Suppressor macrophage treated with lipopolysaccharide for 4 hours (primary cell): ENCODE measurements around the gene CRB2.

Experiments
- DNase-seq: peaks from one replicate; pipeline ENCODE4 v3.0.0-alpha.2; 2020

CRB2 gene

DNA sequence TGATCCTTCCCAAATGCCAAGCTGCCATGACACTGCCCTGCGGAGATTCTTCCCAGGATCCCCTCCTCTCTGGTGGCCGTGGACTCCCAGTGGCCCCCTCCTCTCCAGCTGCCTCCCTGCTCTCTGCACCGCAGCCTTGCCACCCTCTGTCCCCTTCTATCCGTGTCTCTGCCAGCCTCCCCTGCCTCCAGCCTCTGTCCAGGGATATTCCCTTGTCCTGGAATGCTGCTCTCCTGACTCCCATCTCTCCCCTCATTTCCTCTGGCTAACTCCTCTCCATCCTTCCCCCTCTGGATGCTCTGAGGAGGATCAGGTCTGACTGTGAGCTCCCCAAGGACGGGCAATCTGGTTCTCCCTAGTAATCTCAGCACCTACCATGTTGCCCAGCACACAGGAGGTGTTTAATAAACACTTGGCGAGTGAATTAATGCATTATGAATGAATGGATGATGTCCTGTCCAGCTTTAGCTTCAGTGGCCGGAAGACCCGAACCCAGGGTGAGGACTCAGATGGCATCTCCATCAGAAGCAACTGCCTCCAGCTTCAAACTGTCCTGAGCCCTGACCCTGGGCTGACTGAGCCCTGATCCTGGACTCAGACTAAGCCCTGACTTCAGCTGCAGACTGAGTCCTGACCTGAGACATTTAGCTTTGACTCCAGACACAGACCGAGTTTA, 7.5 kb upstream of the CRB2 start:
- DNase-seq = no peak

DNA sequence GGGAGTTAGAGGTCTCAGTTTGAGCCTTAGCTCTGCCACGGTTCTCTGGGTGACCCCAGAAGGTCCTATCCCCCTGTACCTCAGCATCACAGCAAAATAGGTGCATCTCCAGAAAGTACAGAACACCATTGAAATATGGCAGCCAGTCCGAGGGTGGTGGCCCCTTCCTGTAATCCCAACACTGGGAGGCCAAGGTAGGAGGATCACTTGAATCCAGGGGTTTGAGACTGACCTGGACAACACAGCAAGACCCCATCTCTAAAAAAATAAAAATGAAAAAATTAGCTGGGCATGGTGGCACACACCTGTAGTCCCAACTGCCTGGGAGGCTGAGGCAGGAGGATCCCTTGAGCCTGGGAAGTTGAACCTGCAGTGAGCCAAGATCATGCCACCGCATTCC, 7.0 kb upstream of the CRB2 start:
- no peak for DNase-seq

GRCh38 chr9:123349691-123350480, 6.1 kb upstream of the CRB2 start:
- DNase-seq = peak; percentile 71

DNA sequence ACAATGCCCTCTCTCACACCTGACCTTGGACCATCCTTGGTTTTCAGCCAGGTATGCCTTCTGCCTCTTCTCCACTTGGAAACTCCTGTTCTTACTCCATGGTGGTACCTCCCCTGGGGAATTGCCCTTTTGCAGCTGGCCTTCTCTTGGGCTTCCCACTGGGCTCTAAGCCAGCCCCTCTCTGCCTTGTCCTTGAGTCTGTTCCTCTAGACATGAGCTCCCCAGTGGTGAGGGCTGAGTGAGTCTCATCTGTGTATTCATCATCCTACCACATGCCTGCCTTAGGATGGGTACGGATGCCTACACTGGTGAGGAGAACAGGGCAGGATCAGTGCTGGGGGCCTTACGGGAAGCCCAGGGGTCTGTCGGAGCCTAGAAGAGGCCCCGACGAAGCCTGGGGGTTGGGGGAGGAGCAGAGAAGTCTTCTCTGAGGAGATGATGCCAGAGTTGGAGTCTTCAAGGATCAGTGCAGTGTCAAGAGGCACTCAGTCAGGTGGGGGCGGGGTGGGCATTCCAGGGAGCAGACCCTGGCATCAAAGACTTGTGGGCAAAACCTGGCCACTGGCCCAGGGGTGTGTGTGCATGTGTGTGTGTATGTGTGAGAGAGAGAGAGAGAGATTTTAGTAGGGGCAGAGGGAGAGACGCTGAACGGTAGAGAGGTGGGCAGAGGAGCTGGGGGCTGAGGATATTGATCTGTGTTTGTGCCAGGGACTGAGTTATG, 5.2 kb upstream of the CRB2 start:
- DNase-seq = no peak

- DNase-seq = no peak
Observed at GRCh38 chr9:123353041-123353440, 3.0 kb upstream of the CRB2 start.

- peak; percentile 62 for DNase-seq
Observed at GRCh38 chr9:123353984-123354591, 1.9 kb upstream of the CRB2 start.

- no peak for DNase-seq
Observed at GRCh38 chr9:123354806-123355508, 1.0 kb upstream of the CRB2 start.

- DNase-seq = no peak
Observed at GRCh38 chr9:123356851-123357742, 1.1 kb downstream of the CRB2 start.

DNA sequence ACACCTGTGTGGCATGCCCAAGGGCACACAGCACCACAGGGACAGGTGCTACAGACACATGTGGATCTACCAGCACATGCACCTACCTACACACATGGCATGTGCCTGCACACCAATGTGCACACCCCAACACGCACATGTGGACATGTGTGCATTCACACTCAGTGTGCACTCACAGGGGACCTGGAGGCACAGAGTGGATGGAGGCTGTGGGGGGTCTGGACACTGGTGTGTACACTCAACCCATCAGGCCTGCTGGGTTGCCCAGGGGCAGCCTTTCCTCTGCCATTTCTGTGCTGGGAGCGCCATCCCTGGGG, 1.7 kb downstream of the CRB2 start:
- no peak for DNase-seq

DNA sequence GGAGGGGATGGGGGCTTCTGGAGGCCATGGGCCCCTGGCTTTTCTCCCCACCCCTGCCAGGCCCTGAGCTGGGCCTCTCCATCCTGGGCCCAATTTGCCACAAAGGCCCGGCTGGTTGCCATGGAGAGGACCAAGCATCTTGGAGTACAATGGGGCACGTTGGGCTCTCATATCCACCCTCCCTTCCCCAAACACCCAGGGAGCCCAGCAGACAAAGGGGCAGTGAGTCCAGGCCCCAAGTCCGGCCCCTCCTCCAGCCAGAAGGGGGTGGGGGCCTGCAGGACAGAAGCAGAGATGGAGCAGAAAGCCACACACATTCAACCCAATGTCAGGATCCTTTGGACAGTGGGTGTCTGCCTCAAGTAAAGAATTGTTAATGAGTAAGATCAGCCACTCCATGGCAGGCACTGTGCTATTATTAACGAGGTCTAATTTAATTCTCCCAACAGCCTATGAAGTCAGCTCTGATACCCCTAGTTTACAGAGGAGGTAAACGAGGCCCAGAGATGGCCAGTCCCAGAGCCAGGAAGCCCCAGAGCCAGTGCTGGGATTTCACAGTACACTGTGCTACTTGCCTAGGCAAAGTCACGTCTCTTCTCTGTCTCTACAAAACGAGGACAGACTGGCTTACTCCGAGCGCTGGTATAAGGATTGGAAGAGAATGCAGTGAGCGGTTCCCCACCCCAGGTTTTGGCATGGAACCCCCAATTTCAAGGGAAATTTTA, 2.3 kb downstream of the CRB2 start:
- no peak for DNase-seq

DNA sequence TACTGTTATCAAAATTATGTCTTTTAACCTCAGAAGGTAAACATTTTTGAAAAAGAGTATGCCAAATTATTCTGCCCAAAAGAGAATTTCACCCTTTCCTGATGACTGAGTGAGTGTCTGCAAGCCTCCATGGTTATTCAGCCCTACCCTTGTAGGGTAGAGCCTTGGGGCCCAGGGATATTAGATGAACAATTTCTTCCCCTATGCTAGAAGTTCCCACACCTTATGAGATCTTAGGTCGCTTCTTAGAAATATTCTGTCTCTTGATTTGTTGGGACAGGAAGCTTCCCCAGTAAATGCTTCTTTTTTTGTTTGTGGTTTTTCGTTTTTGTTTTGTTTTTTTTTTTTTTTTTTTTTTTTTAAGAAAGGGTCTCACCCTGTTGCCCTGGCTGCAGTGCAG, 3.1 kb downstream of the CRB2 start:
- DNase-seq = no peak

- DNase-seq = no peak
Observed at GRCh38 chr9:123359546-123359945, 3.5 kb downstream of the CRB2 start.

GRCh38 chr9:123360161-123361085, 4.4 kb downstream of the CRB2 start:
- no peak for DNase-seq

- no peak for DNase-seq
Observed at GRCh38 chr9:123361086-123361730, 5.2 kb downstream of the CRB2 start.

DNA sequence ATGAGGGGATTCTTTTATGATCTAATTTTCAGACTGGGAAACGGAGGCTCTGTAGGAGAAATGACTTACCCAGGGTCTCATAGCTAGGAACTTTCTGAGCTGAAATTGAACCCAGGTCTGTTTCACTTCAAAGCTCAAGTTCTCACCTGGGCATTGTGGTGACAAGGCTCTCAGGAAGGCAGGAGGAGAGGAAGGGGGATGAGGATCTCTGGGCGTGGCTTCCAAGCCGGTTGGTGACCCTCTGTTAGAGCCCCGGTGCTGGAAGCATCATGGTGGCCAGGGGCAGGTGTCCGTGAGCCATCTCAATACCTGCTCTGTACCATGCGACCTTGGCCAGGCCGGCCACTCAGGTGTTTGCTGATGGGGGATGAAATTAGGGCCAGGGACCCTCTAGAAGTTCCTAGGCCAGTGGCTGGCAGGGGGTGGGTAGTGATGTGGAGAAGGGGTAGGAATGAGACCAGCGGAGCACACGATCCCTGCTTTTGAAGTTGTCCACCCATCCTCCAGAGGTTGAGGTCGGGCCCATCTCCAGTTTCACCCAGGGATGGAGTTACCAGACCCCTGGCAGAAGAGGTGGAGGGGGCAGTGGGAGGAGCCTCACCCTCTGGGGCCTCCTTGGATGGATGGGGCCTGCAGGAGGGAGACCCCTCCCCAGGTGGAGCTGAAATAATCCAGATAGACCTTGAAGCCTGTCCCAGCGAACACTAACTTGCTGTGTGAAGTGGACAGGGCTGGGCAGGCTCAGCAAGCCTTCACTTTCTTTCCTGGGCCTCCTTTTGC, 5.9 kb downstream of the CRB2 start:
- DNase-seq = no peak

DNA sequence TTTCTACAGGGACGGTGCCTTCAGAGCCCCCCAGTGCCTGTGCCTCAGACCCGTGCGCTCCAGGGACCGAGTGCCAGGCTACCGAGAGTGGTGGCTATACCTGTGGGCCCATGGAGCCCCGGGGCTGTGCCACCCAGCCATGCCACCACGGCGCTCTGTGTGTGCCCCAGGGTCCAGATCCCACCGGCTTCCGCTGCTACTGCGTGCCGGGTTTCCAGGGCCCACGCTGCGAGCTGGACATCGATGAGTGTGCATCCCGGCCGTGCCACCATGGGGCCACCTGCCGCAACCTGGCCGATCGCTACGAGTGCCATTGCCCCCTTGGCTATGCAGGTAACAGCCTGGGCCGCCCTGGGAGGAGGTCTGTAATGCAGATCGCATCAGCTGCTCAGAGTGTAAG, 6.9 kb downstream of the CRB2 start:
- no peak for DNase-seq

- peak; percentile 22 for DNase-seq
Observed at GRCh38 chr9:123364241-123364824, 8.3 kb downstream of the CRB2 start.

DNA sequence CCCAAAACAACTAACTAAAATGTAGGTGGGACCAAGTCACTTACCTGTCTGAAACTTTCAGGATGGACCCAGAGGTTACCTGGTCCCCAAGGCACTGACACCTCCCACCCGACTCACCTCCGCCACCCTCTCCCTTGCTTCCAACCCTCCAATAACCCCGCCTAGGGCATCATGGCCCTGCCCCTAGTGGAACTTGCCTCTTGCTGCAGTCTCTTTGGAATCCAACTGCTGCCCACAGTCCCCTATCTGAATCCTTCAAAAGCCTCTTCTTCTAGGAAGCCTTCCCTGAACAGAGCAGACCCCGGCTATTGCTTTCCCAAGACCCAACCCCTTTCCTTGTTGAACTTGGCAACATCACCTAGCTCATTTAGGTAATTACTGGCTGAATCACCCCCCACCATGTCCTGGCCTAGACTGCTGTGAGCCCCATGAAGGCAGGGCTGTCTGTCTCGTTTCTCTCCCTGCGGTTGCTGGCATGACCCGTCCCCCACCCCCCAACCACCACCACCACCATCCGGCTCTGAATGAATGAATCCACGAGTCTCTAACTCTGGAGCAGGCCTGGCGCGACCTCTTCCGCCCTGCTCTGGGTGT, 9.4 kb downstream of the CRB2 start:
- no peak for DNase-seq
